ENCODE measurements around the gene POLR1G.

GRCh38 chr19:45370410-45371204 lies 35.8 kb upstream of the POLR1G start, which contains the start of gene ERCC2:
- TF ChIP-seq GATA3 (IDR thresholded peaks at IDR 0.05; ENCODE audit: low read depth, low read length) (no peak), GATA2 (IDR thresholded peaks at IDR 0.05; ENCODE audit: low read depth, low read length) (no peak)

Measured in SH-SY5Y (cell line).